H54 (cell line): ENCODE measurements around the gene ABCC11.
A peak's percentile ranks its signal among the peaks of the same experiment; 100 is the strongest.

ENCODE experiments used
- DNase-seq: peaks from one replicate; pipeline ENCODE4 v3.0.0; 2011; ENCODE audit warnings: low spot score, mixed read lengths; ENCODE audit not compliant: insufficient read length
- FAIRE-seq: peaks from 3 replicates; lab custom pipeline; 2011; peaks lifted over from hg19 to GRCh38; lab: Jason Lieb, UNC
- POLR2A ChIP-seq: IDR thresholded peaks from 2 replicates; pipeline ENCODE4 v1.6.1; 2011; ENCODE audit warnings: low read depth, mild to moderate bottlenecking, low read length

ABCC11 gene

DNA sequence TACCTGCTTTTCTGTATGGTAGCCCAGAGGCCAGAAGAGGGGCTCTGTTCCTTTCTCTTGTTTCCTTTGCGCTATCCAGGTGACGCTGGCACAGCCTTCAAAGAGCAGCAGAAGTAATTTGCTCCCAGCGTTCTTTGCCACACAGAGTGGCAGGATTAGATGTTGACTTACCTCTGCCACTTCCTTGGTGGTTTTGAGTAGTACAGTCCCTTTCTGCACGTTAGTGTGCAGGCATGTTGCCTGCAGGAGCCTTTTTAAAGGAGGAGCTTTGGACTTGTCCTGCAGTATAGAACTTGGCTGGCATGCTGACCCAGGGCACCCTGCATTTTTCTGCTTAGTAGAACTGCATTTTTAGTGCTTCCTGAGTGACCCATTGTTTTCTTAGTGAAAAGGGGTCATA is at the start of gene ABCC11:
ABCC11 (minus strand) TSS at position 229 of the 400 bp plus-strand sequence. CDS start 15,618 bp downstream, outside the sequence.
- TF ChIP-seq POLR2A: no peak
- FAIRE-seq (no peak), DNase-seq (no peak)

DNA sequence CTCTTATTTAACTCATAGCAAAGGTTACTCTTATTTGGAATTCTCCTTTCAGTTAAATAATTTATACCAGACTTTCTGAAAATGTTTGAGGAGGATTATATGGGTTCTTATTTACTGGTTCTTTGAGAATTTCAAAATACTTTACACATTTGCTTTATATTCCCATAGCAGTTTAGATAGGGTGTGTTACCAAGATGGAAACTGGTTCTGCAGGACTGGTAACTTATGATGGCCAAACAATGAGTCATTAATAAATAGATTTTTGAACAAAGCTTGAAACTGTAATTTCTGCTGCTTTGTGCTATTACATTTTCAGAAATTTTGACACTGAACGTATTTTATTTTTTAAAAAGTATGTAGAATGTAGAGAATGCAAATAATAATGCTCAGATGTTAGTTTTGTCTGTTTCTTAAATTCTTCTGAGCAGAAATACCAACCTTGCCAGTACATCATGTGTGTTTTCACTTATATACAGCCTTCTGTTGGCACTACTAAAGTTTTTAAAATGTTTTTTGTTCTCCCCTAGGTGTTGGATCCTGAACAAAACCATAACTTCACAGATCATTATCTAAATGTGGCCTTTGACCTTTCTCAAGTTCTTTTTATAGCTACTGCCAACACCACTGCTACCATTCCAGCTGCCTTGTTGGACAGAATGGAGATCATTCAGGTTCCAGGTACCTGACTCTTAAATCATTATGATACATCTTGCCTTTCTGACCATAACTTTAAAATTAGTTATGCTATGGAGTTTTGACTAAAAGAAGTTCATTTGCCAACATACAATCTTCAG is 48.3 kb upstream of the ABCC11 start:
- FAIRE-seq (no peak), DNase-seq (no peak)
- no peak for TF ChIP-seq POLR2A

DNA sequence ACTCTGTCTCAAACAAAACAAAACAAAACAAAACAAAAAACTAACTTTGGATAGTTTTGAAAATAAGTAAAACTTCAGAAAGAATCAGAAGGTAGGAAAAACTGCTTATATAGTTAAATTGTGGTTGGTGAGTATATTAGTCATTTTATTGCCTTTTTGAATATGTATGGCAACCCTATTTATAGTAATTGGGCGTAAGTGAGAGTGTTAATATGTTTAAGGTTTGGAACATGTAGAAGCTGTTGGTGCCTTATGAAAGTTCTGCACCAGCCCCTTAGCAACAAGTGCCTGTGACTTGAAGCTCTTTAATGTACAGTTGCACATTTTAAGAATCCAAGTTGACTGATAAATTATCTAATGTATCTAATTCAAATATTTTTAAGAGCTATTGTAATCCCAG is 47.4 kb upstream of the ABCC11 start:
- no peak for FAIRE-seq
- TF ChIP-seq POLR2A: no peak

DNA sequence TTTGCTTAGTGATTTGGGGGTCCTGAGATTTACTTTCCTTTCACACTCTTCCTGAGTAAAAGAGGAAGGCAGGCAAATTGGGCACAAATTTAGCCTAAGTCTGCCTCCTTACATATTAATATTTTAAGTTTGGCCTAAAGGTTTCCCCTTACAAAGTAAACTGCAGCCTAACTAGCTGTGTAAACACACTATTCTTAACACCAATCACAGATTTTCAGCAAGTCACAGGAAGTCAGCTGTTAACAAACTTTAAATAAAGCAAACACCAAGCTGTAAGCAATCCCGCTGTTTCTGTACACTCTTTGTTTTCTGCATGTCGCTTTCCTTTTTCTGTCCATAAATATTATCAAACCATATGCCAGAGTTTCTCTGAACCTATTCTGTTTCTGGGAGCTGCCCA is 45.1 kb upstream of the ABCC11 start:
- FAIRE-seq (no peak), DNase-seq (no peak)
- TF ChIP-seq POLR2A: no peak

More for the DNA sequence above, 47.4 kb upstream of the ABCC11 start:
- no peak for DNase-seq

DNA sequence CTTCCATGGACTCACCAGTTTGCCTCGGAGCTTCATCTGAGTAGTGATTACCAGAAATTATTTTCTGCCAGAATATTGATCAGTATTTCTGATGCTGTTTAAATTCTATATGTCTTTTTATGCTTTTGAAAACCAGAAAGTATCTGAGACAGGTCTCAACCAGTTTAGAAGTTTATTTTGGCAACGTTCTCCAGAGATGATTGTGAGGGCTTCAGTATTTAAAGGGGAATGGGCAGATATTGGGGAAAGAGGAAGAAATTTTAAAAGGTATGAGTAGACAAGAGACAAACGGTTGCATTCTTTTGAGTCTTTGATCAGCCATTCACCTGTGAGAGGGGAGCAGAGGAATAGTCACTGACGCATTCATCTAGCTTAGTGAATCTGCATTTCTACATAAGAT is 44.4 kb upstream of the ABCC11 start:
- no peak for FAIRE-seq
- no peak for TF ChIP-seq POLR2A
- DNase-seq: no peak

DNA sequence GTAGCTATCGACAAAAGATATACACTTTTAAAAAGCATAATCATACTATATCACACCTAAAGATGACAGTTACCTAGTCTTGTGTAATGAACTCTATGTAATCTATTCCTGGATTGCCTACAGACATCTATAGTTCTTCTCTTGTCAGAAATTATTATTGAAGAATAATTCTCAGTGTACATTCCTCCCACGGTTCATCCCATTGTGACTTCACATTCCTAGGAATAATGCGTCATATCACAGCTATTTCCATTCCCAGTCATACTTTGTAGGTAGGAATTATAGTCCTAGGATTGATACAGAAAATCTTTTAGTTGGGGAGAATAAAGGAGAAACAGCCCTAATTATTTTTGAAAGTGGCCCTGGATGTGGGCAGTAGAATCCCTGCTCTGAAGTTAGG is 44.0 kb upstream of the ABCC11 start:
- no peak for TF ChIP-seq POLR2A
- no peak for FAIRE-seq

DNA sequence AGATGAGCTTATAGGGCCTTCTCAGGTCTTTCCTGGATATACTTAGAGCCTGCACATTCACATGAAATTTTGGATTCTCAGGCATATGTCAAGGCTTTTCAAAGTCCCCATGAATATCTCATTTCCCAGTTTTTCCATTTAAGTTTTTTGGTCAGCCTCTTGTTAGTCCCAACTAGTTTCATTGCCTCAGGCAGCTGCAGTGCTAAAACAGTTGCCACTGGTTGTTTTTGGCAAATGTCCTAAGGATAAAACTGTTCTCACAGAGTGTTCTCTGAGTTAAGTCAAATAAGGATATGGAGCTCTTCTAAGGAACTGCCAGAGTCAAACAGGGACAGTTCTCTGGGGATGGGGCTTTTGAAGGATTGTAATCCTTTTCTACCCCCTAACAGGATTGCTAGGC is 39.9 kb upstream of the ABCC11 start:
- FAIRE-seq (no peak), DNase-seq (no peak)
- no peak for TF ChIP-seq POLR2A

More for the DNA sequence above, 44.0 kb upstream of the ABCC11 start:
- DNase-seq: no peak

DNA sequence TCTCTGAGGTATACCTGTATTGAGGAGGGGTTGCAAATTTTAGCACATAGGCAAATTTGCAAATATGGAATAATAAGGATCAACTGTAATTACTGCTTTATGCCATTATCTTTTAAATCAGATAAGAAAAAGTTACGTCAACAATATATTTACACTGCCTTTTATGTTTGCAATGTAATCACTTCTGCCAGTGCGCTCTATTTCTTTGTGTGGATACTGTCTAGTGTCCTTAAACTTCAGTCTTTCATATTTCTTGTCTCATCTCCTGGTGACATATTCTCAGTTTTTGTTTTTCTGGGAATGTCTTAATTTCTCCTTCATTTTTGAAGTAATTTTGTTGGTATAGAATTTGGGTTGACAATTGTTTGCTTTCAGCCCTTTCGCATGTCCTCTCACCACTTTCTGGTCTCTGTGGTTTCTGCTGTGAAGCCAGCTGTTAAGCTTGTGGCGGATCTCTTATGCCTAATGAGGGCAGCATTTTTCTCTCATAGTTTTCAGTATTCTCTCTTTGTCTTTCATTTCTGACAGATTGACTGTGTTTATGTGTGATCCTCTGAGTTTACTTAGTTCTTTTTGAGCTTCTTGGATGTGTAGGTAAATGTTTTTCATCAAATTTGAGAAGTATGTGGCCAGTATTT is 37.6 kb upstream of the ABCC11 start:
- no peak for DNase-seq
- FAIRE-seq: no peak
- TF ChIP-seq POLR2A: no peak

DNA sequence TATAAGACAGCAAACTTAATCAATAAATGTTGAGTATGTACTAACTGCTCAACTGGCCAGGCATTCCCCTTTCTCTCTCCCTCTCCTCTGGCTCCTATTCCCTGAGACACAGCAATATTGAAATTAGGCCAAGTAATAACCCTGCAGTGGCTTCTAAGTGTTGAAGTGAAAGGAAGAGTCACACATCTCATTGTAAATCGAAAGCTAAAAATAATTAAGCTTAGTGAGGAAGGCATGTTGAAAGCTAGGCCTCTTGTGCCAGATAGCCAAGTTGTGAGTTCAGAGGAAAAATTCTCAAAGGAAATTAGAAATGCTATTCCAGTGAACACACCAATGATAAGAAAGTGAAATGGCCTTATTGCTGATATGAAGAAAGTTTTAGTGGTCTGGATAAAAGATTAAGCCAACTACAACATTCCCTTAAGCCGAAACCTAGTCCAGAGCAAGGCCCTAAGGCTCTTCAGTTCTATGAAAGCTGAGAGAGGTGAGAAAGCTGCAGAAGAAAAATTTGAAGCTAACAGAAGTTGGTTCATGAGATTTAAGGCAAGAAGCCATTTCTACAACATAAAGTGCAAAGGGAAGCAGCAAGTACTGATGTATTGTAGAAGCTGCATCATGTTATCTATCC is 35.4 kb upstream of the ABCC11 start:
- FAIRE-seq: peak; percentile 36
- TF ChIP-seq POLR2A: no peak
- no peak for DNase-seq

DNA sequence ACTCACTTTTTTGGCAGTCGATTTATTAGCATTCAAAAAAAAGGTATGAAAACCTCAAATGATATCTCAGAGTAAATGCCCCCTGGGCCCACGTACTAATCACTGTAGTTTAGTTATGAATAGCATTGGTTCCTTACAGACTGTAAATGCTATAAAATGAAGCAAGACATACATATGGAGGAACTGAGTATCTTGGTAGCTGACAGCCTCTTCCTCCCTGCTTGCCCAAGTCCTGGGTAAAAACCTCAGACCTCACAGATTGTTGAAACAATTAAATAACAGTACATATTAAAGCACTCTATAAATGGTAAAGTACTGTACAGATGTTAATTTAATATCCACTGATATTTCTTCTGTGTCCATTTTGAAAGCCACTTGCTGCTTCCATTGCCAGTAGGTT is 33.2 kb upstream of the ABCC11 start:
- DNase-seq: no peak
- FAIRE-seq: no peak
- no peak for TF ChIP-seq POLR2A

DNA sequence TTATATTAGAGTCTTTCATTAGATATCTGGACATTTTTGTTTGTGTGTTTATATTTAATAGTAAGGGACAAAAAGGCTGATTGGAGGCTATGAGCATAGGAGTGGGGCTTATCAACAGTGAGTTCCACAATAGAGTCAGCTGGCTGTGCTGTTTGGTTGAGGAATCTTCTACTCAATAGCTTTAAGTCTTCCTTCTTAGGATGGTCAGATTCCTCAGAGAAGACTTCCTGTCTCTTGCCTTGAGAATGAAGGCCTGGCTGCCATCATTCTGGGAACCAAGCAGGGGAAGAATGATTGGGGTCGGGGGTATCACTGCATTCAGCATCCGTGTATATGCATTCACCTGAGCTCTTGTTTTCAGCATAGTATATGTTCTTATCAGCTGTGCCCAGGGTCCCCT is 31.9 kb upstream of the ABCC11 start:
- no peak for FAIRE-seq
- no peak for DNase-seq
- TF ChIP-seq POLR2A: no peak

DNA sequence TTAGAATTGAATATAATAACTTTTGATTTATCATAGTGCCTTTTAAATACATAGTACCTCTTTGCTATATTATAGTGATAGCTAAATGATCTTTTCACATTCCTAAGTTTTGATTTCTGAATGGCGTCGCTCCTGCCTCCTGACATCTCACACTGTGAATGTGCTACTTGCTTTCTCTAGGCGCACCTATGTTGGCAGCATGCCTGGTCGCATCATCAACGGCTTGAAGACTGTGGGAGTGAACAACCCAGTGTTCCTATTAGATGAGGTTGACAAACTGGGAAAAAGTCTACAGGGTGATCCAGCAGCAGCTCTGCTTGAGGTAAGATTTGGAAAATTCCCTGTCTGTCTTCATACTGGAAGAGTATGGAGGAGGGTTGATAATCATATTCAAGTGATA is 29.8 kb upstream of the ABCC11 start:
- DNase-seq (no peak), FAIRE-seq (no peak)
- TF ChIP-seq POLR2A: no peak

DNA sequence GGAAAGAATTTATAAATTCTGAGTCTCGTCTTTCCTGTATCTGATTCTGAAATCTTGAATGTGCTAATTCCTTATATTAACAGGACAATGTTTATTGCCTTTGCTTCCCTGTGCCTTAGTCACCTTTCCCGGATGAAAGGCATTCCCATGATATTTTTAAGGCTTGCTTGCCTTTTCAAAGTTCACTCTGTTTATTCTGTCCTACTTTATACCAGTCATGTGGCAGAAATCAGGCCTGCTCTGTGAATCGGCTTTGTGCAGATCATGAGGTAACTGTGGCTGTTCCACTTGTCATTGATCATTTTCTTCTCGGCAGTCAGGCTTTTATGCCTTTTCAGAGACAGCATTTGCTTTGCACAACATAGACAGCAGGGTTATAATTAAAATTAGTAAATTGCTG is 28.8 kb upstream of the ABCC11 start:
- TF ChIP-seq POLR2A: no peak
- FAIRE-seq (no peak), DNase-seq (no peak)

DNA sequence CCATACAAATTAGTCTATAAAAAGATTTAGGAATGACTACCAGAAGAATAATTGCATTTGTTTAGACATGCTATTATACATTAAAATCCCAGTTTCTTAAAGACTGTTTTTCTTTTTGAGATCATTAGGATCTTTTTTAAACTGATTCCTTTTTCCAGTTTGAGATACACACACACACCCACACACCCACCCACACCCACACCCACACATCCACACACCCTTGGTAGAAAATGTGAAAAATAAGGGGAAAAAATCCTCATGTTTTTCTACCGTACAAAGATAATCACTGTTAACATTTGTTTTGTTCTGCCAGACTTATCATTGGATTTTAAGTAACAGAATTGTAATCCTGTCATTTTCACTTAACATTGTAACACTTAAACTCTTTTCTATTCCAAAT is 27.1 kb upstream of the ABCC11 start:
- no peak for TF ChIP-seq POLR2A
- FAIRE-seq: no peak
- DNase-seq: no peak
